ENCODE results near the gene PARD3. TPM values are rescaled to one million over a fixed set of nuclear protein-coding genes. Genes with fewer than 3 reads are reported as not detected.

PARD3 gene
- total and polyA plus RNA-seq, 2 donors (not counting 3 experiments of a cell fraction or from before 2014, with no cell fraction given), result 7.3 to 24.1 TPM

DNA sequence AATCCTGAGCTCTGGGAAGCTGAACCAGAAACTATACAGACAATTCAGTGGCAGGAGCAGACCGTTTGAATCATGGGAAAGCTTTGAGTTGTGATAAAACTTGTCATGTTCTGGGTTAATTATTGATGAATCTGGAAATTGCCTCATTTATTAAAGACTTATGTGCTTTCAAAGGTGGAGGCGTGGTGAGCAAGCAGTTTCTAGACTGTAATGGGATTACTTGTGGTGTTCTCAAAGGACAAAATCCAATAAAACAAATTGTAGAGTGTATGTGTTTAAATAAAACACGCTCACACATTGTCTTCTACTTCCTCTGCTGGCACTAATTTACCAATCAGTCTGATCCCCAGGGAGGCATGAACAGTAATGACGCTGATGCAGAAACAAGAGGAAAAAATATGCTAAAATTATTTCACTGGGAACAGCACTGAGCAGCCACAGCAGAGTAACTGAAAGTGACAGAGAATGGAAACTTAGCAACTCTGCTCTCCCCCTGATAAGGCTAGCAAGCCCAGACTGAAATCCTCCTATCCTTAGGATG, 25.1 kb downstream of the PARD3 start:
- H4K20me1 ChIP-seq (replicated peaks; ENCODE audit: control insufficient read depth, extremely low read depth, insufficient read depth, low read length), result no peaks in the 10 kb centered on the region
- H3K27me3 ChIP-seq (ENCODE audit: control insufficient read depth in 2 of 2, insufficient read depth in 2 of 2, low read length in 2 of 2), result no peaks in the 10 kb centered on the region
- H3K79me2 ChIP-seq (ENCODE audit: control insufficient read depth, insufficient read depth, low read length), result peaks cover 13% of the 10 kb centered on the region
- H3K4me1 ChIP-seq (ENCODE audit: control insufficient read depth, extremely low read depth, insufficient read depth, low read length), result no peaks in the 10 kb centered on the region
- no TSS peak for BruUV-seq (replicated peaks)
- TF ChIP-seq FOS (IDR thresholded peaks at IDR 0.05; ENCODE audit: borderline replicate concordance, insufficient read depth, low read length) (no peak), MYC (IDR thresholded peaks at IDR 0.05; ENCODE audit: low read depth, low read length) (no peak), JUN (IDR thresholded peaks at IDR 0.05; ENCODE audit: borderline replicate concordance, insufficient read depth, insufficient read length, low read depth) (no peak), POLR2AphosphoS5 (IDR thresholded peaks at IDR 0.05; ENCODE audit: insufficient read depth, low read depth, low read length) (no peak), EZH2 (IDR thresholded peaks at IDR 0.05; ENCODE audit: borderline replicate concordance, low read depth, low read length, severe bottlenecking) (no peak), GATA2 (IDR thresholded peaks at IDR 0.05; ENCODE audit: insufficient read depth, insufficient read length, low read depth, low read length) (no peak), POLR2A (IDR thresholded peaks at IDR 0.05; ENCODE audit: low read depth, low read length) (no peak)
- TF ChIP-seq, protein P1, sequence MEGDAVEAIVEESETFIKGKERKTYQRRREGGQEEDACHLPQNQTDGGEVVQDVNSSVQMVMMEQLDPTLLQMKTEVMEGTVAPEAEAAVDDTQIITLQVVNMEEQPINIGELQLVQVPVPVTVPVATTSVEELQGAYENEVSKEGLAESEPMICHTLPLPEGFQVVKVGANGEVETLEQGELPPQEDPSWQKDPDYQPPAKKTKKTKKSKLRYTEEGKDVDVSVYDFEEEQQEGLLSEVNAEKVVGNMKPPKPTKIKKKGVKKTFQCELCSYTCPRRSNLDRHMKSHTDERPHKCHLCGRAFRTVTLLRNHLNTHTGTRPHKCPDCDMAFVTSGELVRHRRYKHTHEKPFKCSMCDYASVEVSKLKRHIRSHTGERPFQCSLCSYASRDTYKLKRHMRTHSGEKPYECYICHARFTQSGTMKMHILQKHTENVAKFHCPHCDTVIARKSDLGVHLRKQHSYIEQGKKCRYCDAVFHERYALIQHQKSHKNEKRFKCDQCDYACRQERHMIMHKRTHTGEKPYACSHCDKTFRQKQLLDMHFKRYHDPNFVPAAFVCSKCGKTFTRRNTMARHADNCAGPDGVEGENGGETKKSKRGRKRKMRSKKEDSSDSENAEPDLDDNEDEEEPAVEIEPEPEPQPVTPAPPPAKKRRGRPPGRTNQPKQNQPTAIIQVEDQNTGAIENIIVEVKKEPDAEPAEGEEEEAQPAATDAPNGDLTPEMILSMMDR (IDR thresholded peaks at IDR 0.05; ENCODE audit: extremely low read depth in 1 of 2, insufficient read depth in 1 of 2, low read depth in 1 of 2, low read length in 2 of 2), result no peak
- TF ChIP-seq, protein P2, sequence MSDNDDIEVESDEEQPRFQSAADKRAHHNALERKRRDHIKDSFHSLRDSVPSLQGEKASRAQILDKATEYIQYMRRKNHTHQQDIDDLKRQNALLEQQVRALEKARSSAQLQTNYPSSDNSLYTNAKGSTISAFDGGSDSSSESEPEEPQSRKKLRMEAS (IDR thresholded peaks at IDR 0.05; ENCODE audit: insufficient read depth, insufficient read length), result no peak
- DNase-seq (ENCODE audit: low read depth, low spot score), result no peak
- intact Hi-C loops (cut with micrococcal nuclease) (no loop called here), dilution Hi-C loops (cut with MboI; ENCODE audit: extremely low pct_ligation_motif_present, low sequenced_read_pairs) (no loop called here)
- FAIRE-seq, result no peak
- no peaks in the 10 kb centered on the region for H3K36me3 ChIP-seq (ENCODE audit: control insufficient read depth in 2 of 2, extremely low read depth in 1 of 2, insufficient read depth in 2 of 2, low read length in 2 of 2)
- no peak overlapping the region for H3K4me3 ChIP-seq (replicated peaks in 1 of 3; ENCODE audit: insufficient read depth in 1 of 3, low read depth in 1 of 3, low read length in 3 of 3)
- no peak overlapping the region for H3K4me2 ChIP-seq (ENCODE audit: insufficient read depth, low read length)
- CTCF ChIA-PET, result interaction anchor here (0.7 to 1.9 kb wide), 6 partner anchors 8 to 236 kb away, joined by 3 to 8 read pairs (median 3); no protein-coding TSS in a partner anchor
- H3K9me3 ChIP-seq (replicated peaks; ENCODE audit: control insufficient read depth, insufficient read depth, low read length), result no peaks in the 10 kb centered on the region
- H2AFZ ChIP-seq (ENCODE audit: low read depth, low read length), result no peak overlapping the region
- no peak overlapping the region for H3K9ac ChIP-seq (replicated peaks; ENCODE audit: extremely low read depth, insufficient read depth, low read length)
- POLR2A ChIA-PET, result no interaction called here
- no peak overlapping the region for H3K27ac ChIP-seq (ENCODE audit: insufficient read depth, low read depth, low read length)
- H3K9me1 ChIP-seq (replicated peaks; ENCODE audit: control insufficient read depth, extremely low read depth, insufficient read depth, low read length), result no peaks in the 10 kb centered on the region
